Liver (tissue), 9 donors: ENCODE measurements around the gene TGFBR3L. TPM values are rescaled to one million over a fixed set of nuclear protein-coding genes. Genes with fewer than 3 reads are reported as not detected.
A peak's percentile ranks its signal among the peaks of the same experiment; 100 is the strongest.

Experiments used
- DNase-seq: peaks from one replicate; pipeline ENCODE4 v3.0.0-alpha.2; 2017; ENCODE audit warnings: low spot score
- H3K27ac ChIP-seq, 2 donors: one replicate each; pipeline ENCODE4 v1.7.0; 2013; ENCODE audit warnings: inconsistent platforms in 2 of 2, low read length in 2 of 2, control low read depth in 1 of 2, low read depth in 1 of 2, mild to moderate bottlenecking in 1 of 2
- H3K27me3 ChIP-seq, 4 donors: one replicate each; pipeline versions ENCODE4 v1.6.1 to v1.7.0; 2013; ENCODE audit warnings: low read length in 3 of 4, inconsistent platforms in 1 of 4, mild to moderate bottlenecking in 1 of 4, moderate library complexity in 1 of 4; ENCODE audit not compliant: control insufficient read depth in 4 of 4, insufficient read depth in 4 of 4
- H3K36me3 ChIP-seq, 4 donors: one replicate each; pipeline versions ENCODE4 v1.6.1 to v1.7.0; 2013; ENCODE audit warnings: low read length in 3 of 4, mild to moderate bottlenecking in 3 of 4, low read depth in 1 of 4, moderate library complexity in 1 of 4; ENCODE audit not compliant: control insufficient read depth in 4 of 4, insufficient read depth in 3 of 4
- H3K4me1 ChIP-seq, 4 donors: one replicate each; pipeline versions ENCODE4 v1.6.1 to v1.7.0; 2013; ENCODE audit warnings: low read length in 3 of 4, mild to moderate bottlenecking in 3 of 4, moderate library complexity in 1 of 4; ENCODE audit not compliant: control insufficient read depth in 4 of 4, insufficient read depth in 4 of 4
- H3K4me3 ChIP-seq, 3 donors: one replicate each; pipeline versions ENCODE4 v1.6.1 to v1.7.0; 2013; ENCODE audit warnings: low read length in 3 of 3, control low read depth in 1 of 3, low read depth in 1 of 3, mild to moderate bottlenecking in 1 of 3
- H3K9ac ChIP-seq, 2 donors: one replicate each; pipeline ENCODE4 v1.7.0; 2013; ENCODE audit warnings: low read length in 2 of 2, mild to moderate bottlenecking in 2 of 2, moderate library complexity in 2 of 2, control low read depth in 1 of 2, low read depth in 1 of 2
- H3K9me3 ChIP-seq, 4 donors: one replicate each; pipeline versions ENCODE4 v1.6.1 to v1.7.0; 2013; ENCODE audit warnings: low read length in 3 of 4; ENCODE audit not compliant: control insufficient read depth in 4 of 4
- CTCF ChIP-seq: fragments of 150-350 bp; IDR thresholded peaks from 2 replicates; pipeline ENCODE4 v1.5.1; 2017; ENCODE audit warnings: improper control_type of control experiment, low read depth, low read length; ENCODE audit not compliant: missing input control
- EGR1 ChIP-seq, 2 donors: IDR thresholded peaks; 2 replicates each; pipeline ENCODE4 v1.6.1; 2016 to 2018; ENCODE audit warnings: antibody characterized with exemption in 2 of 2, low read depth in 2 of 2
- FOXA1 ChIP-seq: IDR thresholded peaks from 2 replicates; pipeline ENCODE4 v1.6.1; 2016; ENCODE audit warnings: antibody characterized with exemption
- FOXA2 ChIP-seq: IDR thresholded peaks from 2 replicates; pipeline ENCODE4 v1.6.1; 2016; ENCODE audit warnings: antibody characterized with exemption
- GABPA ChIP-seq, 2 donors: IDR thresholded peaks in 1 of 2; conservative IDR thresholded peaks in 1 of 2; 2 replicates each; pipeline ENCODE4 v1.6.1; 2016; ENCODE audit warnings: antibody characterized with exemption in 2 of 2, mild to moderate bottlenecking in 1 of 2, moderate library complexity in 1 of 2
- HNF4A ChIP-seq, 2 donors: conservative IDR thresholded peaks; 2 replicates each; pipeline ENCODE4 v1.6.1; 2016; ENCODE audit warnings: antibody characterized with exemption in 2 of 2, mild to moderate bottlenecking in 2 of 2
- MAX ChIP-seq: IDR thresholded peaks from 2 replicates; pipeline ENCODE4 v1.6.1; 2016; ENCODE audit warnings: antibody characterized with exemption
- REST ChIP-seq: IDR thresholded peaks from 2 replicates; pipeline ENCODE4 v1.6.1; 2016; ENCODE audit warnings: antibody characterized with exemption, mild to moderate bottlenecking
- RXRA ChIP-seq, 2 donors: IDR thresholded peaks; 2 replicates each; pipeline ENCODE4 v1.6.1; 2017 to 2018; ENCODE audit warnings: antibody characterized with exemption in 2 of 2, mild to moderate bottlenecking in 1 of 2
- SP1 ChIP-seq: IDR thresholded peaks from 2 replicates; pipeline ENCODE4 v1.6.1; 2018; ENCODE audit warnings: antibody characterized with exemption, mild to moderate bottlenecking
- TAF1 ChIP-seq: conservative IDR thresholded peaks from 2 replicates; pipeline ENCODE4 v1.6.1; 2016; ENCODE audit warnings: antibody characterized with exemption, mild to moderate bottlenecking
- YY1 ChIP-seq: IDR thresholded peaks from 2 replicates; pipeline ENCODE4 v1.6.1; 2016; ENCODE audit warnings: antibody characterized with exemption, mild to moderate bottlenecking
- WGBS: extraction: QIAGEN DNeasy Blood & Tissue Kit; methylation state at CpG from one replicate; pipeline ENCODE4 v1.1.7; 2013; 5-methylcytosine and 5-hydroxymethylcytosine counted together
- polyA plus RNA-seq, 2 donors: library from polyadenylated mRNA; stranded (reverse) in 1 of 2; unstranded in 1 of 2; fragments of 200-250 nt in 1 of 2; fragments of >200 nt in 1 of 2; fragmentation: Nextera tagmentation in 1 of 2; extraction: Ambion mirVana in 1 of 2; gene quantifications; one replicate each; pipeline versions ENCODE4 v1.2.1 to v1.2.3, GENCODE V29; 2013 to 2015
- total RNA-seq, 2 donors: library from RNA; depleted of rRNA; stranded (reverse); fragments of >200 nt; gene quantifications; one replicate each; pipeline ENCODE4 v1.2.3, GENCODE V29; 2014
- TF ChIP-seq, protein P1 (sequence below): IDR thresholded peaks from 2 replicates; pipeline ENCODE4 v1.6.1; 2016; ENCODE audit warnings: antibody characterized with exemption
- TF ChIP-seq, protein P2 (sequence below): IDR thresholded peaks from 2 replicates; pipeline ENCODE4 v1.6.1; 2016; ENCODE audit warnings: antibody characterized with exemption
- donor health status: healthy.
- donor health status: healthy.
- donor health status: healthy.
- donor health status: healthy.
- donor health status: healthy.

TGFBR3L gene
- total and polyA plus RNA-seq, 4 donors, result 0.32 to 2.5 (median 0.36) TPM; not detected in 1

DNA sequence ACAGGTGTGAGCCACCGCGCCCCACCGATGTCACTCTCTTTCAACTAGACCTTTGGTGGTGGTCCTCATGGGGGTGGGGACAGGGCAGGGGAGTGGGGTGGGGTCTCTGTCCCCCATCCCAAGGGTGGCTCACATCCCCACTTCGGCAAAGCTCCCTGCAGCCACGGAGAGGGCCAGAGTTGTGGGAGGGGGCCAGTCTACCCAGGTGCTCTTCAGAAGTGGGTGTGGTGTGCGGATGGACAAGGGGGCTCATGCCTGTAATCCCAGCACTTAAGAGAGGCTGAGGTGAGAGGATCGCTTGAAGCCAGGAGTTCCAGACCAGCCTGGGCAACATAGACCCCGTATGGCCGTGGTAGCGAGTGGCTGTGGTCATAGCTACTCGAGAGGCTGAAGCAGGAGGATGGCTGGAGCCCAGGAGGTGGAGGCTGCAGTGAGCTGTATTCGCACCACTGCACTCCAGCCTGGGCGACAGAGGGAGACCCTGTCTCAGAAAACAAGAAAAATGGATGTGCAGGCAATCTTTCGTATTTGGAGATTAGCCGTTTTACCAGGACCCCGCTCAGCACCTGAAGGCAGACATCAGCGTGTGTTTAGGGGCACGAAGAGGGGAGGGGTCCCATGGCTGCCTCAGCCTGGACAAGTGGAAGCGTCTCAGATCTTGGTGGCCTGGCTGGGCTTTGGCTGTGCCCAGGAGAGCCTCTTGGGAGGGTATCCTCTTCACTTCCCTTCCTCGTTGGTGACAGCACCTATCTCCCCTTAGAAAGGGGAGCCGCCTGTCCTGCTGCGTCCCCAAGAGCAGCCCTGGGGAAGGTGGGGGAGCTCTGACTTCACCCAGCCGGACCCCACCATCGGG is 846 bp downstream of the TGFBR3L start:
- H3K27ac ChIP-seq, result no peak overlapping the region
- H3K9ac ChIP-seq, result no peak overlapping the region
- no peak for DNase-seq
- H3K36me3 ChIP-seq, result peaks cover 0 to 20% (median 10%) of the 10 kb centered on the region in 4 donors
- peaks cover 17 to 51% (median 29%) of the 10 kb centered on the region in 4 donors for H3K4me1 ChIP-seq
- H3K9me3 ChIP-seq, result no peaks in the 10 kb centered on the region
- WGBS, result 47% methylated on average over 24 of the region's 24 CpGs
- H3K27me3 ChIP-seq, result no peaks in the 10 kb centered on the region
- peak overlapping the region in 1 of 3 donors; percentile 40 for H3K4me3 ChIP-seq
- TF ChIP-seq TAF1 (no peak), GABPA (IDR thresholded peaks at IDR 0.05 in 1 of 2, conservative IDR thresholded peaks at IDR 0.05 in 1 of 2) (no peak), CTCF (no peak), MAX (no peak), FOXA1 (no peak), RXRA (IDR thresholded peaks at IDR 0.05) (no peak), REST (no peak), YY1 (no peak), HNF4A (conservative IDR thresholded peaks at IDR 0.05) (no peak), SP1 (no peak), FOXA2 (no peak), EGR1 (IDR thresholded peaks at IDR 0.05; ENCODE audit: low read depth in 2 of 2) (no peak)
- TF ChIP-seq, protein P1, sequence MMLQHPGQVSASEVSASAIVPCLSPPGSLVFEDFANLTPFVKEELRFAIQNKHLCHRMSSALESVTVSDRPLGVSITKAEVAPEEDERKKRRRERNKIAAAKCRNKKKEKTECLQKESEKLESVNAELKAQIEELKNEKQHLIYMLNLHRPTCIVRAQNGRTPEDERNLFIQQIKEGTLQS, result no peak
- TF ChIP-seq, protein P2, sequence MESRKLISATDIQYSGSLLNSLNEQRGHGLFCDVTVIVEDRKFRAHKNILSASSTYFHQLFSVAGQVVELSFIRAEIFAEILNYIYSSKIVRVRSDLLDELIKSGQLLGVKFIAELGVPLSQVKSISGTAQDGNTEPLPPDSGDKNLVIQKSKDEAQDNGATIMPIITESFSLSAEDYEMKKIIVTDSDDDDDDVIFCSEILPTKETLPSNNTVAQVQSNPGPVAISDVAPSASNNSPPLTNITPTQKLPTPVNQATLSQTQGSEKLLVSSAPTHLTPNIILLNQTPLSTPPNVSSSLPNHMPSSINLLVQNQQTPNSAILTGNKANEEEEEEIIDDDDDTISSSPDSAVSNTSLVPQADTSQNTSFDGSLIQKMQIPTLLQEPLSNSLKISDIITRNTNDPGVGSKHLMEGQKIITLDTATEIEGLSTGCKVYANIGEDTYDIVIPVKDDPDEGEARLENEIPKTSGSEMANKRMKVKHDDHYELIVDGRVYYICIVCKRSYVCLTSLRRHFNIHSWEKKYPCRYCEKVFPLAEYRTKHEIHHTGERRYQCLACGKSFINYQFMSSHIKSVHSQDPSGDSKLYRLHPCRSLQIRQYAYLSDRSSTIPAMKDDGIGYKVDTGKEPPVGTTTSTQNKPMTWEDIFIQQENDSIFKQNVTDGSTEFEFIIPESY, result no peak
